Endothelial cell of umbilical vein (primary cell): ENCODE measurements around the gene LMBR1L. TPM values are rescaled to one million over a fixed set of nuclear protein-coding genes. Genes with fewer than 3 reads are reported as not detected.

Experiments used
- BruUV-seq: library from RNA; stranded (reverse); fragments of 400-500 nt; replicated peaks from 2 replicates; lab custom pipeline; 2021; lab: Mats Ljungman, UMichigan
- CTCF ChIA-PET: fragments of 300-600, 350-600 bp; sonication (Branson Sonifier 250); formaldehyde crosslinking; loops from one replicate; lab custom pipeline; 2021; ENCODE audit warnings: antibody characterized with exemption, inconsistent platforms; lab: Charles Lee
- POLR2A ChIA-PET: fragments of 300-600, 350-600 bp; sonication (Branson Sonifier 250); formaldehyde crosslinking; loops from one replicate; lab custom pipeline; 2021; ENCODE audit warnings: antibody characterized with exemption, inconsistent platforms; lab: Charles Lee
- DNase-seq: peaks from one replicate; pipeline ENCODE4 v3.0.0-alpha.2; 2011; ENCODE audit warnings: low read depth, low spot score
- FAIRE-seq: peaks from 2 replicates; lab custom pipeline; 2011; peaks lifted over from hg19 to GRCh38; lab: Jason Lieb, UNC
- H2AFZ ChIP-seq: 2 replicates; pipeline ENCODE4 v1.6.0; 2012; ENCODE audit warnings: low read depth, low read length, control low read depth, inconsistent platforms
- H3K27ac ChIP-seq: 2 replicates; pipeline ENCODE4 v1.5.1; 2011; ENCODE audit warnings: low read depth, mild to moderate bottlenecking, control low read depth, low read length, moderate library complexity; ENCODE audit not compliant: insufficient read depth
- H3K27me3 ChIP-seq, 2 experiments: 2 replicates each; pipeline versions ENCODE4 v1.6.0 to v1.6.1; 2011; ENCODE audit warnings: low read length in 2 of 2, mixed read lengths in 1 of 2; ENCODE audit not compliant: control insufficient read depth in 2 of 2, insufficient read depth in 2 of 2
- H3K36me3 ChIP-seq, 2 experiments: 2 replicates in 1 of 2; 3 replicates in 1 of 2; pipeline ENCODE4 v1.5.1; 2011; ENCODE audit warnings: low read length in 2 of 2, mild to moderate bottlenecking in 1 of 2, moderate library complexity in 1 of 2; ENCODE audit not compliant: control insufficient read depth in 2 of 2, insufficient read depth in 2 of 2; ENCODE audit errors: extremely low read depth in 1 of 2
- H3K4me1 ChIP-seq: 3 replicates; pipeline ENCODE4 v1.5.1; 2011; ENCODE audit warnings: mild to moderate bottlenecking, low read length; ENCODE audit not compliant: control insufficient read depth, insufficient read depth; ENCODE audit errors: extremely low read depth
- H3K4me2 ChIP-seq: 2 replicates; pipeline ENCODE4 v1.6.1; 2011; ENCODE audit warnings: low read length, control low read depth, mixed read lengths; ENCODE audit not compliant: insufficient read depth
- H3K4me3 ChIP-seq, 3 experiments: fragments of 200-600 bp in 1 of 3; sonication (generic), shearing (Covaris generic) in 1 of 3; replicated peaks in 1 of 3; 2 replicates each; pipeline ENCODE4 v1.5.1; 2011 to 2016; ENCODE audit warnings: control low read depth in 3 of 3, low read length in 3 of 3, mild to moderate bottlenecking in 2 of 3, inconsistent platforms in 1 of 3, low read depth in 1 of 3, moderate library complexity in 1 of 3; ENCODE audit not compliant: insufficient read depth in 1 of 3
- H3K79me2 ChIP-seq: 2 replicates; pipeline ENCODE4 v1.6.0; 2012; ENCODE audit warnings: low read length, inconsistent platforms; ENCODE audit not compliant: control insufficient read depth, insufficient read depth
- H3K9ac ChIP-seq: replicated peaks from 2 replicates; pipeline ENCODE3; 2011; ENCODE audit warnings: low read length, control low read depth; ENCODE audit not compliant: insufficient read depth; ENCODE audit errors: extremely low read depth
- H3K9me1 ChIP-seq: replicated peaks from 3 replicates; pipeline ENCODE4 v1.6.0; 2011; ENCODE audit warnings: mild to moderate bottlenecking, low read length; ENCODE audit not compliant: control insufficient read depth, insufficient read depth; ENCODE audit errors: extremely low read depth
- H3K9me3 ChIP-seq: replicated peaks from 2 replicates; pipeline ENCODE4 v1.5.1; 2012; ENCODE audit warnings: low read length, inconsistent platforms; ENCODE audit not compliant: control insufficient read depth, insufficient read depth
- H4K20me1 ChIP-seq: replicated peaks from 2 replicates; pipeline ENCODE3; 2011; ENCODE audit warnings: mild to moderate bottlenecking, low read length; ENCODE audit not compliant: control insufficient read depth, insufficient read depth; ENCODE audit errors: extremely low read depth
- EZH2 ChIP-seq: IDR thresholded peaks from 2 replicates; pipeline ENCODE4 v1.6.1; 2012; ENCODE audit warnings: borderline replicate concordance, low read depth, mild to moderate bottlenecking, moderate library complexity, low read length, inconsistent platforms; ENCODE audit not compliant: severe bottlenecking
- FOS ChIP-seq: IDR thresholded peaks from 2 replicates; pipeline ENCODE4 v1.6.1; 2011; ENCODE audit warnings: mild to moderate bottlenecking, low read length, moderate library complexity, borderline replicate concordance; ENCODE audit not compliant: insufficient read depth
- GATA2 ChIP-seq: IDR thresholded peaks from 2 replicates; pipeline ENCODE4 v1.7.0; 2011; ENCODE audit warnings: low read depth, mild to moderate bottlenecking, moderate library complexity, mixed read lengths, low read length; ENCODE audit not compliant: insufficient read length, insufficient read depth
- JUN ChIP-seq: IDR thresholded peaks from 2 replicates; pipeline ENCODE4 v1.6.1; 2011; ENCODE audit warnings: borderline replicate concordance, low read depth; ENCODE audit not compliant: insufficient read length, insufficient read depth
- MYC ChIP-seq: IDR thresholded peaks from one replicate; pipeline ENCODE4 v1.6.1; 2011; ENCODE audit warnings: mild to moderate bottlenecking, low read depth, low read length
- POLR2A ChIP-seq: IDR thresholded peaks from 2 replicates; pipeline ENCODE4 v1.6.1; 2012; ENCODE audit warnings: low read depth, mild to moderate bottlenecking, control low read depth, low read length
- POLR2AphosphoS5 ChIP-seq: IDR thresholded peaks from 2 replicates; pipeline ENCODE4 v1.6.1; 2012; ENCODE audit warnings: low read depth, mild to moderate bottlenecking, control low read depth, low read length, moderate library complexity; ENCODE audit not compliant: insufficient read depth
- dilution Hi-C: fragments of 300-500 bp; cut with MboI; formaldehyde crosslinking; loops from one replicate; pipeline ENCODE4 v1.15.0; 2019; ENCODE audit warnings: low sequenced_read_pairs; ENCODE audit not compliant: extremely low pct_ligation_motif_present
- intact Hi-C: fragments of 100-400 bp; cut with micrococcal nuclease; formaldehyde crosslinking; loops from one replicate; pipeline ENCODE4 v1.10.0; 2022
- polyA plus RNA-seq, 4 experiments: library from polyadenylated mRNA; depleted of rRNA in 3 of 4; stranded (reverse) in 3 of 4; unstranded in 1 of 4; fragments of >200 nt; gene quantifications; 2 replicates each; pipeline versions ENCODE4 v1.2.1 to v1.2.3, GENCODE V29; 2011 to 2012; ENCODE audit warnings: missing spikeins in 1 of 4
- total RNA-seq: library from RNA; stranded (reverse); gene quantifications from 2 replicates; pipeline ENCODE4 v1.2.3, GENCODE V29; 2021
- TF ChIP-seq, protein P1 (sequence below), 2 donors: IDR thresholded peaks; 1 replicate in 1 of 2; 2 replicates in 1 of 2; pipeline ENCODE4 v1.5.1; 2011; ENCODE audit warnings: low read length in 2 of 2, mild to moderate bottlenecking in 2 of 2, moderate library complexity in 2 of 2, control low read depth in 1 of 2, inconsistent platforms in 1 of 2, low read depth in 1 of 2; ENCODE audit not compliant: insufficient read depth in 1 of 2; ENCODE audit errors: extremely low read depth in 1 of 2
- TF ChIP-seq, protein P2 (sequence below): IDR thresholded peaks from 2 replicates; pipeline ENCODE4 v1.6.1; 2011; ENCODE audit not compliant: insufficient read depth, insufficient read length

The LMBR1L gene
- total and polyA plus RNA-seq, 2 donors (not counting 3 experiments of a cell fraction or from before 2014, with no cell fraction given) = 78.3 to 106 TPM

DNA sequence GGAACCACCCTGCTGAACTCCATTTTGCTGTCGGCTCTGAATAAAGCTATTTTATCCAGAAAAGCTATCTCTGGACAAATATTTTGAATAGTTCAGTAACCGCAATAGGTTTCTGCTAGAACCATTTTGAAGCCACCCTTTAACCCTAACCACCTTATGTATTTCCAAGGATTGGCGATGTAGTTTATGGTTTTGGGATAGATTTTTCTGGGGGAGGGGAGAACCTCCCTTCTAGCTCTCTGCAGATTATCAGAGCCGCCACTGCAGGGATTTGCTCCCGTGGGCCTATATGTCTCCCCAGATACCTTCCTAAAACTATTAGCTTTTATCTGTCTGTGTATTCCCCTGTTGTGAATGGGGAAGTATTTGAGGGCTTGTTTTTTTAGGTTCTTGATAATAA lies 22.4 kb upstream of the LMBR1L start:
- Histone ChIP-seq H4K20me1 (peaks cover 4% of the 10 kb centered on the region), H3K4me2 (peak overlapping the region; percentile 76), H3K4me1 (peaks cover 22% of the 10 kb centered on the region), H2AFZ (no peak overlapping the region), H3K27ac (no peak overlapping the region), H3K9me3 (no peaks in the 10 kb centered on the region), H3K9ac (no peak overlapping the region), H3K36me3 (peaks cover 8 to 10% of the 10 kb centered on the region in 2 experiments), H3K79me2 (peaks cover 29% of the 10 kb centered on the region), H3K9me1 (no peaks in the 10 kb centered on the region), H3K4me3 (no peak overlapping the region), H3K27me3 (no peaks in the 10 kb centered on the region)
- FAIRE-seq (no peak), DNase-seq (no peak)
- BruUV-seq = no TSS peak
- TF ChIP-seq FOS = no peak
- TF ChIP-seq MYC = no peak
- CTCF ChIA-PET = interaction anchor here (0.8 to 4.5 kb wide), 5 partner anchors 30 to 125 kb away, joined by 3 to 57 read pairs (median 5); no protein-coding TSS in a partner anchor
- dilution Hi-C loops (no loop called here), intact Hi-C loops (no loop called here)
- POLR2A ChIA-PET = interaction anchor here (0.7 to 3.4 kb wide), 4 partner anchors 17 to 79 kb away, joined by 3 to 58 read pairs (median 5); partner anchors contain the start of gene TUBA1A

DNA sequence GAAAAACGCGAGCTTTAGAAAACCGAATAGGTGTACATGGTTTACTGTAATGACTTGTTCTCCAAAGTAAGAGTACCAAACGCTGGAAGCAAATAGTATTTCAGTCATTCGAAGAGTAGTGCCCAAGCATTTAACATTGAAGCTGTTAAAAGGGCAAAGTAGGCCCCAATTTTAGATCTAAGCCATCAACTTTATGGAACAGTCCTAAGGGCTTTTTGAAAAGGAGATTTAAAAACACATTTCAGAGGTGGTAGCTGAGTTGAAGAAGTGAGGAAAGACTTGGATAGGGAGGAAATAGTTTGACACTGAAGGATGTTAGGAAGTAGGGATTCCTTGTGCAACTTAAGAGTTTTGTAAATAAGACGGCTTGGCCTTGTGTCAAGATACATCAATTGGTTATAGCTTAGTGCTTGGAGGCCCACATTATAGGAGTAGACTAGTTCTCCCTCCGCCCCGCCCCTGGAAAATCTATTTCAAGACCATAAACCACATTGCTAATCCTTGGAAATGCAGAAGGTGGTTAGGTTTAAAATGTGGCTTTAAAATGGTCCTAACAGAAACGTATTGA lies 21.3 kb upstream of the LMBR1L start:
- Histone ChIP-seq H3K9me1 (no peaks in the 10 kb centered on the region), H3K9ac (peak overlapping the region; percentile 66), H3K36me3 (peaks cover 14 to 17% of the 10 kb centered on the region in 2 experiments), H3K27ac (peak overlapping the region; percentile 15), H2AFZ (peak overlapping the region; percentile 80), H4K20me1 (peaks cover 4% of the 10 kb centered on the region), H3K79me2 (peaks cover 29% of the 10 kb centered on the region), H3K4me2 (peak overlapping the region; percentile 76), H3K4me1 (peaks cover 22% of the 10 kb centered on the region), H3K9me3 (no peaks in the 10 kb centered on the region), H3K27me3 (no peaks in the 10 kb centered on the region), H3K4me3 (peak overlapping the region; percentile 5 to 64 (median 27))
- no peak for TF ChIP-seq GATA2
- TF ChIP-seq, protein P1, sequence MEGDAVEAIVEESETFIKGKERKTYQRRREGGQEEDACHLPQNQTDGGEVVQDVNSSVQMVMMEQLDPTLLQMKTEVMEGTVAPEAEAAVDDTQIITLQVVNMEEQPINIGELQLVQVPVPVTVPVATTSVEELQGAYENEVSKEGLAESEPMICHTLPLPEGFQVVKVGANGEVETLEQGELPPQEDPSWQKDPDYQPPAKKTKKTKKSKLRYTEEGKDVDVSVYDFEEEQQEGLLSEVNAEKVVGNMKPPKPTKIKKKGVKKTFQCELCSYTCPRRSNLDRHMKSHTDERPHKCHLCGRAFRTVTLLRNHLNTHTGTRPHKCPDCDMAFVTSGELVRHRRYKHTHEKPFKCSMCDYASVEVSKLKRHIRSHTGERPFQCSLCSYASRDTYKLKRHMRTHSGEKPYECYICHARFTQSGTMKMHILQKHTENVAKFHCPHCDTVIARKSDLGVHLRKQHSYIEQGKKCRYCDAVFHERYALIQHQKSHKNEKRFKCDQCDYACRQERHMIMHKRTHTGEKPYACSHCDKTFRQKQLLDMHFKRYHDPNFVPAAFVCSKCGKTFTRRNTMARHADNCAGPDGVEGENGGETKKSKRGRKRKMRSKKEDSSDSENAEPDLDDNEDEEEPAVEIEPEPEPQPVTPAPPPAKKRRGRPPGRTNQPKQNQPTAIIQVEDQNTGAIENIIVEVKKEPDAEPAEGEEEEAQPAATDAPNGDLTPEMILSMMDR (IDR thresholded peaks at IDR 0.05; ENCODE audit: extremely low read depth in 1 of 2, insufficient read depth in 1 of 2, low read depth in 1 of 2, low read length in 2 of 2) = no peak
- no peak for TF ChIP-seq EZH2
- TF ChIP-seq, protein P2, sequence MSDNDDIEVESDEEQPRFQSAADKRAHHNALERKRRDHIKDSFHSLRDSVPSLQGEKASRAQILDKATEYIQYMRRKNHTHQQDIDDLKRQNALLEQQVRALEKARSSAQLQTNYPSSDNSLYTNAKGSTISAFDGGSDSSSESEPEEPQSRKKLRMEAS = no peak
- no peak for TF ChIP-seq JUN
- TF ChIP-seq FOS = no peak
- TF ChIP-seq POLR2A = no peak
- TF ChIP-seq POLR2AphosphoS5 = no peak
- TF ChIP-seq MYC = no peak
- dilution Hi-C loops = no loop called here
- no peak for FAIRE-seq
- intact Hi-C loops = loop anchor here (2.0 kb wide), 3 partner anchors 21 to 93 kb away; partner anchors contain the start of gene LMBR1L
- peak; percentile 62 for DNase-seq
- CTCF ChIA-PET = interaction anchor here (0.9 to 4.5 kb wide), 12 partner anchors 8 to 126 kb away, joined by 3 to 57 read pairs (median 10); partner anchors contain the start of gene LMBR1L
- BruUV-seq = TSS peak; percentile 44
- POLR2A ChIA-PET = interaction anchor here (0.9 to 3.4 kb wide), 10 partner anchors 11 to 693 kb away, joined by 3 to 58 read pairs (median 9); partner anchors contain the start of genes RHEBL1 and TUBA1A
